CD4-positive, alpha-beta T cell treated with Interleukin-6 at 100 ng/mL for 8 hours (primary cell): ENCODE data around the gene MRI1.
"Not testable (repeated sequence)": the region's sequence is repeated elsewhere in the genome, so short reads cannot be mapped to it uniquely, and the experiment has no call there.

Experiments used
- DNase-seq: peaks from one replicate; pipeline ENCODE4 v3.0.0-alpha.2; 2020; ENCODE audit warnings: mixed read lengths, low spot score

The MRI1 gene

DNA sequence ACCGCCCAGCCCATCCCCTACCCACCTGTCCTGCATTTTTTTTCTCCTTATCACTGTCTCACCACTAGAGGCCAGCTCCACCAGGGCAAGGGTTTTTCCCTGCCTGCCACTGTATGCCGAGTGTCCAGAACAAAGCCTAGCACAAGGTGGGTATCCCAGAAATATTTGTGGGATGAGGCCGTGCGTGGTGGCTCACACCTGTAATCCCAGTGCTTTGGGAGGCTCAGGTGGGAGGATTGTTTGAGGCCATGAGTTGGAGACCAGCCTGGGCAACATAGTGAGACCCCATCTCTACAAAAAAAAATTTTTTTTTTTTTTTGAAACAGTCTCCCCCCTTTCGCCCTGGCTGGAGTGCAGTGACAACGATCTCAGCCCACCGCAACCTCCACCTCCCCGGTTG, 2.9 kb upstream of the MRI1 start:
- DNase-seq, result no peak

DNA sequence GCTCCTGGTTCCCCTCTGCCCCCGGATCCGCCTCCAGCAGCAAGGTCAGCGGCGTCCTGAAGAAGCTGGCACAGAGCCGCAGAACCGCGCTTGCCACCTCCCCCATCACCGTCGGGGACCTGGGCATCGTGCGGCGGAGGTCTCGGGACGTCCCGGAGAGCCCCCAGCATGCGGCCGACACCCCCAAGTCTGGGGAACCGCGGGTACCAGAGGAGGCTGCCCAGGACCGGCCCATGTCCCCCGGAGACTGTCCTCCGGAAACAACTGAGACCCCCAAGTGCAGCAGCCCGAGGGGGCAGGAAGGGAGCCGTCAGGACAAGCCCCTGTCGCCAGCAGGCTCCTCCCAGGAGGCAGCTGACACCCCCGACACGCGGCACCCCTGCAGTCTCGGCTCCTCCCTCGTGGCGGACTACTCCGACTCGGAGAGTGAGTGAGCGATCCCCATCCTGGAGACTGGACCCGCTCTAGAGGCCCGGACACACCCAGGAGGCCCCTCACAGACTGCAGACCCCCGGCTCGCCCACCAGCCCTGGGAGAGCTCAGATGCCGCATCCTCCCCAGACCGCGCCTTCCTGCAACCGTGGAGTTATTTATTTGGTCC, 1.6 kb upstream of the MRI1 start:
- DNase-seq, result no peak

DNA sequence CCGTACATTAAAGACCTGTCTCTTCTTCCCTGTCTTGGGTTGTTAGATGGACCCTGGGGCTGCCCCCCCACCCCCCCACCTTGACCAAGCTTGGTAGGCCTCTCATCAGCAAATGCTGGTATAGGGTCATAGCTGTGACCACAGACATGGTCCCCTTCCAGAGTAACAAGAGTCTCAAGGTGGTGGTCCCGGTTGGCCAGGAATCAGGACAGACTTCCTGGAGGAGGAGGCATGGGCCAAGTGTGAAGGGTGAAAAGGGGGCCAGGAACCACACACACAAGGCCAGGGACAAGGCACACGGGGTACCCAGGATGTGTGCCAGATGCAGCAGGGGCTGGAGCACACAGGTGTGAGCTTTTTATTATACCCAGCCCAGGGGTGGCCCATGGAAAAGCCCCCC, 1.1 kb upstream of the MRI1 start:
- DNase-seq, result no peak

DNA sequence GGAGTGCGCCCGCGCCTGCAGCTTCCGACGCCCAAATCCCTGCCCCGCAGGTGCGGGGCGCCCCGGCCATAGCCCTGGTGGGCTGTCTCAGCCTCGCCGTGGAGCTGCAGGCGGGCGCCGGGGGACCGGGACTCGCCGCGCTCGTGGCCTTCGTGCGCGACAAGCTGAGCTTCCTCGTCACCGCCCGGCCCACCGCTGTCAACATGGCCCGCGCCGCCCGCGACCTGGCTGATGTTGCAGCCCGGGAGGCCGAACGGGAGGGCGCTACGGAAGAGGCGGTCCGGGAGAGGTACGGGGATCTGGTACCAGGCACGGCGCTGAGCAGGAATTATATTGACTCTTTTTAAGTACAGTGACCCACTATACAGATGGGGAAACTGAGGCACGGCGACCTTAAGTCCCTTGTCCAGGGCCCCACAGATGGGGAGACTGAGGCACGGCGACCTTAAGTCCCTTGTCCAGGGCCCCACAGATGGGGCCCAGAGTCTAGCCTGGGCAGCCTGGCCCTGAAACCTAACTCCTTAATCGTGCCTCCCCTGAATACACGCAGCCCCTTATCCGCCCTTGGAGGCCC, 586 bp downstream of the MRI1 start:
- no peak for DNase-seq

DNA sequence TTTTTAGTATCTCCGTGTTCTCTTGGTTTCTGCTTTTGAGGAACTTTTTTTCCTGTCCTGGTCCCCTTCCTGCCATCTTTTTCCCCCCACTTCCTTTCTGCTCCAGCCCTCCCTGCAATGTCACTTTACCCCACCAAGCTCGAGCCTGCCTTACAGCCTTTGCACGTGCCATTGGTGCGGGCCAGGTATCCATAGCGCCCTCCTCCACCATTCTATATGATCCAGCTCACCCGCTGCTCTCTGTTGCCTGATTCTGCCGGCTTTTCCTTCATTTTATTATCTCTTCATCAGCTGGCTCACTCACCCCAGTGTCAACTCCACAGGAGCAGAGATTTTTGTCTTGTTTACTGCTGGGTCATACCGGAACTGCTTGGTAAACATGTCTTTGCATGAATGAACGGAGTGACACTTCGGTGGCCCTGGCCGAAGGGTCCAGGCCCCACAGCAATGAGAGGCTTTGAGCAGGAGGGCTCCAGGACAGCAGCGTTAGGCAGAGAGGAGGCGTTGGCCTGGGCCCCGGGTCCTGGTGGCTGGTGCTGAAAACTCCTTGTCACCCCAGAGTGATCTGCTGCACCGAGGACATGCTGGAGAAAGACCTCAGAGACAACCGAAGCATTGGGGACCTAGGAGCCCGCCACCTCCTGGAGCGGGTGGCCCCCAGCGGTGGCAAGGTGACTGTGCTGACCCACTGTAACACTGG, 1.2 kb downstream of the MRI1 start:
- DNase-seq, result no peak

DNA sequence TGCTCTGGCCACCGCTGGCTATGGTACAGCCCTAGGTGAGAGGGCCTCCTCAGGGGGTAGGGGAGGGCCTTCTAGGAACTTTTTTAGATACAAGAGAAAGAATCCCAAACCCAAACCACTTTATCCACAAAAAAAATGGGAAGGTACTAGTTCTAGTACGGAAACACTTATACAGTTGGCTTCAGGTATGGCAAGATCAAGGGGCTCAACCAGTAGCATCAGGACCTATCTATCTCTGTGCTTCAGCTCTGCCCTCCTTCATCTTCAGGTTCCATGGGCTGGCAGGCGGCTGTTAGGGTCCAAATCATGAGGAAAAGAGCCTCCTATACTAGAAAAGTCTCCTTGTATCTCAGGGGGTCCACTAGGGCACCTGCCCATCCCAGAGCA, 1.8 kb downstream of the MRI1 start:
- DNase-seq, result no peak

DNA sequence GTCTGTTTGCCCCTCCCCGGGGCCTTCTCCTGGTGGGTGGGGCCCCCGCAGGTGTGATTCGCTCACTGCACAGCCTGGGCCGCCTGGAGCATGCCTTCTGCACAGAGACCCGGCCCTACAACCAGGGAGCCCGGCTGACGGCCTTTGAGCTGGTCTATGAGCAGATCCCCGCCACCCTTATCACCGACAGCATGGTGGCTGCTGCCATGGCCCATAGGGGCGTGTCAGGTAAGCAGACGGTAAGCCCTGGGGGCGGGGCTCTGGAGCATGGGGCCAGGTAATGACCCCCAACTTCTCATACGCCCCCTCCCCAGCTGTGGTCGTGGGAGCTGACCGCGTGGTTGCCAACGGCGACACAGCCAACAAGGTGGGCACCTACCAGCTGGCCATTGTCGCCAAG, 4.2 kb downstream of the MRI1 start:
- no peak for DNase-seq

DNA sequence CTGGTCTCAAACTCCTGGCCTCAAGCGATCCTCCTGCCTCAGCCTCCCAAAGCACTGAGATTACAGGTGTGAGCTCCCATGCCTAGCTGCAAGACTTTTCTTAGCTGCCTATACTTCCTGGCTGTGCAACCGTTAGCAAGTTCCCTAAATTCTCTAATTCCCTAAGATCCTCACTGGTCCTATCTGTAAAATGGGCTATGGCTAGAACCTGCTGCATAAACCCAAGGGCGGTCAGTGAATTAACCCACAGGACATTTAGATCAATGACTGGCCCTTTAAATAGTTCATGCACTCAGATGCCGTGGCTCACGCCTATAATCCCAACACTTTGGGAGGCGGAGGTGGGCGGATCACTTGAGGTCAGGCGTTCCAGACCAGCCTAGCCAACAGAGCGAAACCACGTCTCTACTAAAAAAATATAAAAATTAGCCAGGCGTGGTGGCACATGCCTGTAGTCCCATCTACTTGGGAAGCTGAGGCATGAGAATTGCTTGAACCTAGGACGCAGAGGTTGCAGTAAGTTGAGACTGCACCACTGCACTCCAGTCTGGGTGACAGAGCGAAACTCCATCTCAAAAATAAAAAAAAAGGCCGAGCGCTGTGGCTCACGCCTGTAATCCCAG, 5.8 kb downstream of the MRI1 start:
- DNase-seq, result no peak

DNA sequence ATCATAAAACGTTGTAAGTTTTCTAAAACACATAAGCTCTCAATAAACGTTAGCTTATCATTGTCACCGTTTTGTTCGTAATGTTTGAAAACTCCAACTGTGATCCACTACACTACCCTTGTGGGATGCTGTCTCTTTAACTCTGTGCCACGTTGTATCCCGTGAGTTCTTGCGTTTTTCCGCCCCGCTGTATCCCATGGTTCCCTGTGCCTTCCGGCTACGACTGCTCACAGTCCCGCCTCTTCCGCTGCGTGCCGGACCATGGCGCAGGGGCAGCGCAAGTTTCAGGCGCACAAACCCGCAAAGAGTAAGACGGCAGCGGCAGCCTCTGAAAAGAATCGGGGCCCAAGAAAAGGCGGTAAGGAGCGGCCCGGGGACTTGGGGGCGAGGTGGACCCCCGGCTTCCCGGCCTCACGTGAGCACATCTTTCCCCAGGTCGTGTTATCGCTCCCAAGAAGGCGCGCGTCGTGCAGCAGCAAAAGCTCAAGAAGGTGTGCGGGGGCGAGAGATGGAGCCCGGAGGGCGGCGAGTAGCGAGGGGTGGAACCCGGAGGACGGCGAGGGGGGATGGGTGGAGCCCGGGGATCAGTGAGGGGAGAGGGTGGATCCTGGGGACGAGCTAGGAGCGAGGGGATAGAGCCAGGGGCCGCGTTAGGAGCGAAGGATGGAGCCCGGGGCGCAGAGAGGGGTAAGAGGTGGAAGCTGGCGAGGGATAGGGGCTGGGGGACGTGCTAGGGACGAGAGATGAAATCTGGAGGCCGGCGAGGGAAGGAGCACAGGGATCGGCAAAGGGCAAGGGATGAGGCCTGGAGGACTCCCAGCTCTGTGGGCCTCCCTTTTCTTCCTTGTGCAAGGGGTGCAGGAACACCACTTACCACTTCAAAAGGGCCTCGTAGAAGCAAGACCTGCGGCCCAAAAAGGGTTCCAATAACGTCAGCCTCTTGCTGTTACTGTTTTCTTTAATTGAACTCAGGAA, 10.2 kb downstream of the MRI1 start, which contains the start of gene C19orf53:
TSS of gene C19orf53 (plus strand) at position 240 of the 975 bp plus-strand sequence. CDS start at position 262, 22 bp downstream.
- DNase-seq, result peak; percentile 86

DNA sequence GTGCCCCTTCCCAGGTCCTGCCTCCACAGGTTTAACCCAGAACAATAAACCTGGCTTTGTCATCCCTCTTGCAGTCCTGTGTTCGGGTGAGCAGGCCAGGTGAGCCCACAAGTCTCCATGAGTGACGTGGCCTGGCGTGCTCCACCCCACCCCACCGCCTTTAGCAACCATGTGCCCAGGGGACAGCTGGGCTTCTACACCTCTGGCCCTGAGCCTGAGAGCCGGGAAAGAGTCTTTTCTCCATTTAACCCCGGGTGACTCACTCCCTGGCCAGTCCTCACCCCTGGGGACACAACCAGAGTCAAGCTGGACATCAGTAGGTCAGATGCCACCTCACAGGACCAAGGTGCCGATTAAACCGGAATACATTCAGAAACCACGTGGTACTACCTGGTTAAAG, 14.1 kb downstream of the MRI1 start:
- DNase-seq, result no peak

DNA sequence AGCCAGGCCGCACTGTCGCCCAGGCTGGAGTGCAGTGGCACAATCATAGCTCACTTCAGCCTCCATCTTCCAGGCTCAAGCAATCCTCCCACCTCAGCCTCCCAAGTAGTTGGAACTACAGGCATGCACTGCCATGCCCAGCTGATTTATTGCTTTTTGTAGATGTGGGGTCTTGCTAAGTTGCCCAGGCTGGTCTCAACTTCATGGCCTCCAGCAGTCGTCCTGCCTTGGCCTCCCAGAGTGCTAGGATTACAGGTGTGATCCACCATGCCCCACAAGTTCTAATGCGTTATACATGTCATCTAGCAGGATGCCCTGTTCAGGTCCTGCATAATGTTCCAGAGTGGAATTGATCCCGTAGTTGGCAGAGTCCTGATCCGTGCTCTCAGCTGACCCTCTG, 14.5 kb downstream of the MRI1 start:
- DNase-seq, result no peak

DNA sequence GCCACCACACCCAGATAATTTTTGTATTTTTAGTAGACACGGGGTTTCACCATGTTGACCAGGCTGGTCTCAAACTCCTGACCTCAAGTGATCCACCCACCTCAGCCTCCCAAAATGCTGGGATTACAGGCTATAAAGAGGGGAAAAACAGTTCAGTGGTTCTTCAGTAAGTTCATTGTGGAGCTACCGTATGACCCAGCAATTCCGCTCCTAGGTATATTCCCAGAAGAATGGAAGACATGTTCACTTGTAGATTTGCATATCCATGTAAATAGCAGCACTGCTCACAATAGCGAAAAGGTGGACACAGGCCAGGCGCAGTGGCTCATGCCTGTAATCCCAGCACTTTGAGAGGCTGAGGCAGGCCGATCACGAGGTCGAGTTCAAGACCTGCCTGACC, 15.5 kb downstream of the MRI1 start:
- DNase-seq, result not testable (repeated sequence)

DNA sequence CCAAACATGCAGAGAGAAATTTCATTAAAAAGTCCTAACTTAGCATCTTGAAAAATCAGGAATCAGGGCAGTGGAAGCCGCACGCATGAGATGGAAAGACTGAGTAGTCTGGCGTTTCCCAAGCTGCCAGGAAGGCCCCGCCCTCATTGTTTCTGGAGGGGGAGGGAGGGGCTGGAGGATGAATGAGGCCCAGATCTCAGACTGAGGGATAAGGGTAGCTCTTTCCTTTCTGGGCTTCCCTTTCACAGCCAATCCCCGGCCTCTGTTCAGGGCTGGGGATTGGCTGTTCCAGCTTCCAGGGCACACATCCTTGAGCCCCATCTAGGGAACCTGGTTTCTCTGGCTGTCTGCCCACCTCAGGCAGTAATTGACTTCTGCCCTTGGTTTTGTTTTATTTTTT, 17.2 kb downstream of the MRI1 start:
- no peak for DNase-seq

DNA sequence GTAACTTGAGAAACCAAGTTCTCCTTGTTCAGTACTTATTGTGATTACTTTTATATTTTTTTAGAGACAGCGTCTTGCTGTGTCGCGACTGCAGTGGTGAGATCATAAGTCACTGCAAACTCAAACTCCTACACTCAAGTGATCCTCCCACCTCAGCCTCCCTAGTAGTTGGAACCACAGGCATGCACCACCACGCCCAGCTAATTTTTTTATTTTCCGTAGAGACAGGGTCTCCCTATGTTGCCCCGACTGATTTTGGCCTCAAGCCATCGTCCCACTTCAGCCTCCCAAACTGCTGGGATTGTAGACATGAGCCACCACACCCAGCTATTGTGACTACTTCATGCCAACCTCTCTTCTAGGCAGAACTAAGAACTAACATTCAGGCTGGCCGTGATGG, 18.2 kb downstream of the MRI1 start:
- no peak for DNase-seq

DNA sequence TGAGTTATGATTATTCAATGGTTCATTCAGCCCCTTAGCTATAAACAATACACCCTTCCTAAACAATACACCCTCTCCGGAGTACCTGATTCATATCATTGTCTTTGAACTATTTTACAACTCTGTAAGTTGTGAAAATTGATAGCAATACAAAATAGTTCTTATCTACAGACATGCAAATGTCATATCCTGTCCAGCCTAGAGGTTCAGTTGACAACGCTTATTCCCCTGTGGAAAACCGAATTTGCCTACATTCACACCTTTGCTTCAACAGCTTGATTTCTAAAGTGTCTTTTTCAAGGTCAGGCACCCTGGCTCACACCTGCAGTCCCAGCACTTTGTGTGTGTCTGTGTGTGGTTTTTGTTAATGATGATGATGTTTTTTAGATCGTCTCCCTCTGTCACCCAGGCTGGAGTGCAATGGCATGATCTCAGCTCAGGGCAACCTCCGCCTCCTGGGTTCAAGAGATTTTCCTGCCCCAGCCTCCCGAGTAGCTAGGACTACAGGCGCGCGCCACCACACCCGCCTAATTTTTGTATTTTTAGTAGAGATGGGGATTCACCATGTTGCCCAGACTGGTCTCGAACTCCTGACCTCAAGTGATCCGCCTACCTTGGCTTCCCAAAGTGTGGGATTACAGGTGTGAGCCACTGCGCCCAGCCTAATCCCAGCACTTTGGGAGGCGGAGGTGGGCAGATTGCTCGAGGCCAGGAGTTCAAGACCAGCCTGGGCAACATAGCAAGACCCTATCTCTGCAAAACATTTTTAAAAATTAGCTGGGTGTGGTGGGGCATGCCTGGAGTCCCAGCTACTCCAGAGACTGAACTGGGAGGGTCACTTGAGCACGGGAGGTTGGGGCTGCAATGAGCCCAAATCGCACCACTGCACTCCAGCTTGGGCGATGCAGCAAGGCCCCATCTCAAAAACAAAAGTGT, 19.5 kb downstream of the MRI1 start:
- no peak for DNase-seq

DNA sequence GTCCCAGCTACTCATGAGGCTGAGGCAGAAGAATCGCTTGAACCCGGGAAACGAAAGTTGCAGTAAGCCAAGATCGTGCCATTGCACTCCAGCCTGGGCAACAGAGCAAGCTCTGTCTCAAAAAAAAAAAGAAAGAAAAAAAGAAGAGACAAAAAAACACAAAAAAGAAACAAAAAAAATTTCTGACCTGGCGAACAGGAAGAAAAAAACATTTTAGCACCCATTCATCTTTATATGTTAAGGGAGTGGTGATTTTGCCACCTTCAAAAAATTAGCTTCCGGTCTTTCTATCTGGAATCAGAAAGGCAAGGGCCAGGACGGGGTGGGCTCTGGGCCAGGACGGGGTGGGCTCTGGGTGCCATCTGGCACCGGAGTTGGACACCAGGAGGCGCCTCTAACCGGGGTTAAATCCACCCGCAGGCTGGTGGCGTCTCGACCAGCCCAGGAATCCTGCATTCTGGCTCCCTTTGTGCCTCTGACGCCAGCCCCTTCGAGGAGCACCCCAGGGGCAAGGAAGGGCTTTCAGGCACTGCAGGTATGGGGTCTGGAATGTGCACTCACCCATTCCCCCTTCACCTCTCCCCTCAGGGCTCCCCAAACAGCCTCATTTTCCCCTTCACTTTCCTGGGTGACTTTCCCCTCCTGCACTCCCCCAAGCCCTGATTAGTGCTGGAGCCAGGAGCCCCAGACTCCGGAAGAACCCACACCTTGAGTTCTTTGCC, 20.6 kb downstream of the MRI1 start:
- DNase-seq, result peak; percentile 70

DNA sequence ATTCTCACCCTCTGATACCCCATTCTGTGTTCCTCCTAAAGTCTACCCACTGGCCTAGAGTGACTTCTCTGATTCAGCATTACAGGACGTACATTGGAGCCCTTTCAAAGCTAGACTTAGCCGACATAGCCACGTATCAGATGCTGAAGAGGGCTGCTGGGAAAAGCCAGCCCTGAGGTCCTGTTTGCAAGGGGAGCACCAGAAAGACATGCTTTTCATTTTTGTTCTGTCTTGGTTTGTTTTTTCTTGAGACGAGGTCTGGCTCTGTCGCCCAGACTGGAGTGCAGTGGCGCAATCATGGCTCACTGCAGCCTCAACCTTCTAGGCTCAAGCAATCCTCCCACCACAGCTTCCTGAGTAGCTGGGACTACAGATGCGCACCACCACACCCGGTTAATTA, 24.7 kb downstream of the MRI1 start:
- DNase-seq, result peak; percentile 40

DNA sequence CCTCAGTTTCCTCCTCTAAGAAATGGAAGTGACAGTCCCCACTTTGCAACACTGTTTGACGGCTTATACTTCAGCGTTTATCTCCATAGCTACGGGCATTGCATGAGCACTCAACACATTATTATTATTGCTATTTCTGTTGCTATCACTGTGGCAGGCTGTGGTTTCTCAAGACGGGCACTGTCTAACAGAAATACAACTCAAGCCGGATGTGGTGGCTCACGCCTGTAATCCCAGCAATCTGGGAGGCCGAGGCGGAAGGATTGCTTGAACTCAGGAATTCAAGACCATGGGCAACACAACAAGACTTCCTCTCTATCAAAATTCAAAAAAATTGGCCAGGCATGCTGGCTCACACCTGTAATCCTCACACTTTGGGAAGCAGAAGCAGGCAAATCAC, 26.0 kb downstream of the MRI1 start:
- DNase-seq, result peak; percentile 22

DNA sequence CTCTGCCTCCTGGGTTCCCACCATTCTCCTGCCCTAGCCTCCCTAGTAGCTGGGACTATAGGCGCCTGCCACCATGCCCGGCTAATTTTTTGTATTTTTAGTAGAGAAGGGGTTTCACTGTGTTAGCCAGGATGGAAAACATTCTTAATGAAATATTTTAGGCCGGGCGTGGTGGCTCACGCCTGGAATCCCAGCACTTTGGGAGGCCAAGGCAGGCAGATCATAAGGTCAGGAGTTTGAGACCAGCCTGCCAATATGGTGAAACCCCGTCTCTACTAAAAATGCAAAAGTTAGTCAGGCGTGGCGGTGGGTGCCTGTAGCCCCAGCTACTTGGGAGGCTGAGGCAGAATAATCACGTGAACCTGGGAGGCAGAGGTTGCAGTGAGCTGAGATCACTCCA, 29.0 kb downstream of the MRI1 start:
- not testable (repeated sequence) for DNase-seq

DNA sequence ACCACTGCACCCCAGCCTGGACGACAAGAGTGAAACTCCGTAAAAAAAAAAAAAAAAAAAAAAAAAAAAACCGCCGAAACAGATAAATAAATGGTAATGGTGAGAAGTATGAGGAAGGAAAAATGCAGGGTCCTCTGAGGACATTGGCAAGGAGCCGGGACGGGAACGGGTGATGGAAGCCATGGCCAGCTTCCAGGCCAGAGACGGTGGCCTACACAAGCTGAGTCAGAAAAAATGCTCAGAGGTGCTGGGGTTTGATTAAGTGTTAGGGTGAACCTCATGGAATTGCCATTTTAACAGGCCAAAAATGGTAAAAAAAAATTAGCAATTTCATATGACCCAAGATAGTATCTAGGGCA, 30.1 kb downstream of the MRI1 start:
- DNase-seq, result no peak
